Measurements from ENCODE around the gene BARX1. TPM values are rescaled to one million over a fixed set of nuclear protein-coding genes. Genes with fewer than 3 reads are reported as not detected.

The BARX1 gene
- total RNA-seq, 1 donor from 2014 or later = not detected

DNA sequence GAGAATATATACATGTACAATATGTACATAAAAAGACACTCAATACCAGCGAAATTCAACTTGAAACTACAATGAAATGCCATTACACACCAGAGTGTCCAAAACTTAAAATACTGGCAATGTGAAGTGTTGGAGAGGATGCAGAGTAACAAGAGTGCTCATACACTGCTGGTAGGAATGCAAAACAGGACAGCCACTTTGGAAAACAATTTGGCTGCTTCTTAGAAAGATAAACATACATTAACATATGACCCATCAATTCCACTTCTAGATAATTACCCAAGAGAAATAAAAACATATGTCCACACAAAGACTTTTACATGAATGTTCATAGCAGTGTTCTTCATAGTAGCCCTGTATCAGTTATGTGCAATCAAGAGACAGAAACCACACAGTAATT lies 39.4 kb upstream of the BARX1 start:
- Histone ChIP-seq H3K4me3 (no peak overlapping the region), H3K4me1 (no peaks in the 10 kb centered on the region), H3K27ac (no peak overlapping the region), H3K27me3 (no peaks in the 10 kb centered on the region), H3K36me3 (no peaks in the 10 kb centered on the region), H3K9me3 (no peaks in the 10 kb centered on the region)
- no peak for TF ChIP-seq POLR2AphosphoS5 (IDR thresholded peaks at IDR 0.05; ENCODE audit: insufficient read depth in 1 of 2, low read depth in 1 of 2)
- TF ChIP-seq CTCF (IDR thresholded peaks at IDR 0.05) = no peak
- no peak for TF ChIP-seq POLR2A (IDR thresholded peaks at IDR 0.05)
- DNase-seq (ENCODE audit: extremely low spot score in 2 of 2) = no peak
- intact Hi-C loops (cut with DNase I) = no loop called here

- H3K27ac ChIP-seq = no peak overlapping the region
- no peaks in the 10 kb centered on the region for H3K9me3 ChIP-seq
- TF ChIP-seq POLR2AphosphoS5 (IDR thresholded peaks at IDR 0.05; ENCODE audit: insufficient read depth in 1 of 2, low read depth in 1 of 2) (no peak), CTCF (IDR thresholded peaks at IDR 0.05) (no peak), POLR2A (IDR thresholded peaks at IDR 0.05) (no peak)
- no peak overlapping the region for H3K4me3 ChIP-seq
- no peaks in the 10 kb centered on the region for H3K4me1 ChIP-seq
- intact Hi-C loops (cut with DNase I) = no loop called here
- H3K27me3 ChIP-seq = no peaks in the 10 kb centered on the region
- DNase-seq (ENCODE audit: extremely low spot score in 2 of 2) = no peak
- no peaks in the 10 kb centered on the region for H3K36me3 ChIP-seq
These were observed 39.0 kb upstream of the BARX1 start for GRCh38 chr9:93994132-93994531.

- H3K4me3 ChIP-seq = no peak overlapping the region
- intact Hi-C loops (cut with DNase I) = no loop called here
- no peaks in the 10 kb centered on the region for H3K4me1 ChIP-seq
- H3K9me3 ChIP-seq = no peaks in the 10 kb centered on the region
- H3K27ac ChIP-seq = no peak overlapping the region
- no peaks in the 10 kb centered on the region for H3K27me3 ChIP-seq
- DNase-seq (ENCODE audit: extremely low spot score in 2 of 2) = no peak
- H3K36me3 ChIP-seq = no peaks in the 10 kb centered on the region
- no peak for TF ChIP-seq POLR2AphosphoS5 (IDR thresholded peaks at IDR 0.05; ENCODE audit: insufficient read depth in 1 of 2, low read depth in 1 of 2)
- TF ChIP-seq POLR2A (IDR thresholded peaks at IDR 0.05) = no peak
- TF ChIP-seq CTCF (IDR thresholded peaks at IDR 0.05) = no peak
These were observed 37.7 kb upstream of the BARX1 start for GRCh38 chr9:93992830-93993229.

GRCh38 chr9:93990448-93990847 lies 35.3 kb upstream of the BARX1 start:
- Histone ChIP-seq H3K9me3 (no peaks in the 10 kb centered on the region), H3K4me3 (no peak overlapping the region), H3K27ac (no peak overlapping the region), H3K4me1 (no peaks in the 10 kb centered on the region), H3K36me3 (no peaks in the 10 kb centered on the region), H3K27me3 (no peaks in the 10 kb centered on the region)
- no peak for DNase-seq (ENCODE audit: extremely low spot score in 2 of 2)
- TF ChIP-seq CTCF (IDR thresholded peaks at IDR 0.05) = no peak
- TF ChIP-seq POLR2AphosphoS5 (IDR thresholded peaks at IDR 0.05; ENCODE audit: insufficient read depth in 1 of 2, low read depth in 1 of 2) = no peak
- no peak for TF ChIP-seq POLR2A (IDR thresholded peaks at IDR 0.05)
- intact Hi-C loops (cut with DNase I) = no loop called here

- H3K4me1 ChIP-seq = no peaks in the 10 kb centered on the region
- H3K27ac ChIP-seq = no peak overlapping the region
- H3K4me3 ChIP-seq = no peak overlapping the region
- no peak for TF ChIP-seq POLR2AphosphoS5 (IDR thresholded peaks at IDR 0.05; ENCODE audit: insufficient read depth in 1 of 2, low read depth in 1 of 2)
- no peak for TF ChIP-seq CTCF (IDR thresholded peaks at IDR 0.05)
- intact Hi-C loops (cut with DNase I) = no loop called here
- no peaks in the 10 kb centered on the region for H3K9me3 ChIP-seq
- H3K36me3 ChIP-seq = no peaks in the 10 kb centered on the region
- no peaks in the 10 kb centered on the region for H3K27me3 ChIP-seq
- no peak for DNase-seq (ENCODE audit: extremely low spot score in 2 of 2)
These were observed 32.9 kb upstream of the BARX1 start for GRCh38 chr9:93988056-93988455.

Data from vagina (tissue), 2 donors.